ENCODE measurements around the gene PF4V1.

DNA sequence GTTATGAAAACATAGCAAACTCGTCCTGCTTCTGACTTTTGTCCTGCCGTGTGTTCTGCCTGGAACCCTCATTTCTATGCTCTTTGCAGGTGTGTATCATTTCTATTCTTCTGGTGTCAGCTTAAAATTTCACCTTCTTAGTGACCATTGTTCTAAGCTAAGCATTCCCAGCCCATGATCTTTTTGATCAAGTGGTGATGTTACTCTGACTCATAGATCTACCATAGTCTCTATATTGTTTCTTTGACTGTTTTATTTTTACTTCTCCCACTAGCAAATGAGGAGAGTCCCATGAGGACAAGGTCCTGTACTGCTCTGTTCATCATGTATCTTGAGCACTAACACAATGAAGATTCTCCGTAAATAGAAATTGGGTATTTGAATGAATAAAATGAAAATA, 30.7 kb upstream of the PF4V1 start:
- TF ChIP-seq POLR2AphosphoS5 (IDR thresholded peaks at IDR 0.05), result no peak
- TF ChIP-seq, protein P1, sequence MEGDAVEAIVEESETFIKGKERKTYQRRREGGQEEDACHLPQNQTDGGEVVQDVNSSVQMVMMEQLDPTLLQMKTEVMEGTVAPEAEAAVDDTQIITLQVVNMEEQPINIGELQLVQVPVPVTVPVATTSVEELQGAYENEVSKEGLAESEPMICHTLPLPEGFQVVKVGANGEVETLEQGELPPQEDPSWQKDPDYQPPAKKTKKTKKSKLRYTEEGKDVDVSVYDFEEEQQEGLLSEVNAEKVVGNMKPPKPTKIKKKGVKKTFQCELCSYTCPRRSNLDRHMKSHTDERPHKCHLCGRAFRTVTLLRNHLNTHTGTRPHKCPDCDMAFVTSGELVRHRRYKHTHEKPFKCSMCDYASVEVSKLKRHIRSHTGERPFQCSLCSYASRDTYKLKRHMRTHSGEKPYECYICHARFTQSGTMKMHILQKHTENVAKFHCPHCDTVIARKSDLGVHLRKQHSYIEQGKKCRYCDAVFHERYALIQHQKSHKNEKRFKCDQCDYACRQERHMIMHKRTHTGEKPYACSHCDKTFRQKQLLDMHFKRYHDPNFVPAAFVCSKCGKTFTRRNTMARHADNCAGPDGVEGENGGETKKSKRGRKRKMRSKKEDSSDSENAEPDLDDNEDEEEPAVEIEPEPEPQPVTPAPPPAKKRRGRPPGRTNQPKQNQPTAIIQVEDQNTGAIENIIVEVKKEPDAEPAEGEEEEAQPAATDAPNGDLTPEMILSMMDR (IDR thresholded peaks at IDR 0.05 in 8 of 11, conservative IDR thresholded peaks at IDR 0.05 in 3 of 11), result no peak
